Hepatocyte (in vitro differentiated cells): ENCODE measurements around the gene CARD9. TPM values are rescaled to one million over a fixed set of nuclear protein-coding genes. Genes with fewer than 3 reads are reported as not detected.

Experiments used
- DNase-seq: peaks from one replicate; pipeline ENCODE4 v3.0.0-alpha.2; 2016; ENCODE audit warnings: low spot score
- H2AFZ ChIP-seq: fragments of 200-600 bp; sonication (generic); 2 replicates; pipeline ENCODE4 v1.6.0; 2016; ENCODE audit warnings: antibody characterized with exemption, mild to moderate bottlenecking
- H3K27ac ChIP-seq: fragments of 200-600 bp; sonication (generic); 2 replicates; pipeline ENCODE4 v1.5.1; 2016; ENCODE audit warnings: mild to moderate bottlenecking
- H3K27me3 ChIP-seq: fragments of 200-600 bp; sonication (generic); 2 replicates; pipeline ENCODE4 v1.6.1; 2016
- H3K36me3 ChIP-seq: fragments of 200-600 bp; sonication (generic); replicated peaks from 2 replicates; pipeline ENCODE4 v1.5.1; 2016; ENCODE audit warnings: low read depth; ENCODE audit not compliant: insufficient read depth
- H3K4me1 ChIP-seq: fragments of 200-600 bp; sonication (generic); 2 replicates; pipeline ENCODE4 v1.5.1; 2016; ENCODE audit warnings: mild to moderate bottlenecking, moderate library complexity; ENCODE audit not compliant: insufficient read depth
- H3K4me2 ChIP-seq: fragments of 200-600 bp; sonication (generic); 2 replicates; pipeline ENCODE4 v1.6.0; 2016
- H3K4me3 ChIP-seq: fragments of 200-600 bp; sonication (generic); 2 replicates; pipeline ENCODE4 v1.5.1; 2016; ENCODE audit warnings: mild to moderate bottlenecking
- H3K79me2 ChIP-seq: fragments of 200-600 bp; sonication (generic); 2 replicates; pipeline ENCODE4 v1.6.0; 2017; ENCODE audit warnings: mild to moderate bottlenecking
- H3K9me2 ChIP-seq: fragments of 200-600 bp; sonication (generic); replicated peaks from 2 replicates; pipeline ENCODE4 v1.6.0; 2017; ENCODE audit warnings: mild to moderate bottlenecking; ENCODE audit not compliant: insufficient read depth
- H3K9me3 ChIP-seq: fragments of 200-600 bp; sonication (generic); 2 replicates; pipeline ENCODE4 v1.5.1; 2016; ENCODE audit warnings: low read depth, mild to moderate bottlenecking
- H4K20me1 ChIP-seq: fragments of 200-600 bp; sonication (generic); 2 replicates; pipeline ENCODE4 v1.6.0; 2016; ENCODE audit warnings: mild to moderate bottlenecking; ENCODE audit not compliant: insufficient read depth, poor library complexity, severe bottlenecking
- EZH2 ChIP-seq: fragments of 200-600 bp; sonication (generic); IDR thresholded peaks from 2 replicates; pipeline ENCODE4 v1.6.1; 2016; ENCODE audit warnings: antibody characterized with exemption, mild to moderate bottlenecking, borderline replicate concordance
- EZH2phosphoT487 ChIP-seq: fragments of 200-600 bp; sonication (generic); IDR thresholded peaks from one replicate; pipeline ENCODE4 v1.6.1; 2018; ENCODE audit warnings: antibody characterized with exemption, mild to moderate bottlenecking, low read depth, moderate library complexity; ENCODE audit not compliant: unreplicated experiment, severe bottlenecking
- WGBS: methylation state at CpG from one replicate; pipeline ENCODE4 v1.1.6; 2016; ENCODE audit warnings: low lambda C conversion rate; ENCODE audit errors: missing lambda C conversion rate; 5-methylcytosine and 5-hydroxymethylcytosine counted together
- polyA plus RNA-seq: library from polyadenylated mRNA; unstranded; fragments of >200 nt; fragmentation: Nextera tagmentation; extraction: Ambion mirVana; gene quantifications from 2 replicates; pipeline ENCODE4 v1.2.1, GENCODE V29; 2016
- total RNA-seq: library from RNA; depleted of rRNA; stranded (reverse); fragments of >200 nt; gene quantifications from 2 replicates; pipeline ENCODE4 v1.2.3, GENCODE V29; 2014
- TF ChIP-seq, protein P1 (sequence below): fragments of 200-600 bp; sonication (generic); IDR thresholded peaks from 2 replicates; pipeline ENCODE4 v1.5.1; 2016; ENCODE audit warnings: antibody characterized with exemption, mild to moderate bottlenecking; ENCODE audit not compliant: poor library complexity

Gene CARD9
- total and polyA plus RNA-seq, 2 experiments from 2014 or later: 0.80 to 1.5 TPM

DNA sequence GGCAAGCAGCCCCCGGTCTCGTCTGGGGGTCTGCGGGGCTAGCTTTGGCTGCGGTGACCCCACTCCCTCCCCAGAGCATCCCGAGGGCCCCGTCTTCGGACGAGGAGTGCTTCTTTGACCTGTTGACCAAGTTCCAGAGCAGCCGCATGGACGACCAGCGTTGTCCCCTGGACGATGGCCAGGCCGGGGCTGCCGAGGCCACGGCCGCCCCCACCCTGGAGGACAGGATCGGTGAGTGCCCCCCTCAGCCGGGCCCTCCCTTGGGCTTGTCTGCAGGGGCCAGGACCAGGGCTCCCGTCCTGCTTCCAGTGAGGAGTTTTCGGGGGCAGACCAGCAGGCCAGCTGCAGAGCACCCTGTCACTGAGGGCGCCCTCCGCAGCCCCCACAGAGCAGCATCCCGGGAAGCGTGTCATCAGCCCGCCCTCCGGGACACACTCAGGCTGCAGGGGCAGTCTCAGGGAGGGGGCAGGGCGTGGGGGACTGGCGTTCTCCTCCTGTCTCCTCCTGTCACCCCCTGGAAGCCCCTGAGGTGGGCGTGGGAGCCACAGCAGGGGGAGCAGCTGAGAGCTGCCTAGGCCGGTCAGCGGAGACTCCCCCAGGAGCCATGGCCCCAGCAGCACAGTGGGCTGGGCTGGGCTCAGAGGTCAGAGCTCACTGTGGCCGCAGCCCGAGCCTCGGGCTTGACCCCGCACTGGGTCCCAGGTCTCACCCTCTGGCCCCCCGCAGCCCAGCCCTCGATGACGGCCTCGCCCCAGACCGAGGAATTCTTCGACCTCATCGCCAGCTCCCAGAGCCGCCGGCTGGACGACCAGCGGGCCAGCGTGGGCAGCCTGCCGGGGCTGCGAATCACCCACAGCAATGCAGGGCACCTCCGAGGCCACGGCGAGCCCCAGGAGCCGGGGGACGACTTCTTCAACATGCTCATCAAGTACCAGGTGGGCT is 17.6 kb downstream of the CARD9 start:
- Histone ChIP-seq H3K27me3 (no peaks in the 10 kb centered on the region), H3K79me2 (no peaks in the 10 kb centered on the region), H3K9me3 (no peaks in the 10 kb centered on the region), H4K20me1 (no peaks in the 10 kb centered on the region), H2AFZ (no peak overlapping the region), H3K4me1 (peaks cover 14% of the 10 kb centered on the region), H3K4me2 (no peak overlapping the region), H3K4me3 (no peak overlapping the region), H3K36me3 (no peaks in the 10 kb centered on the region), H3K9me2 (no peaks in the 10 kb centered on the region), H3K27ac (no peak overlapping the region)
- 94% methylated on average over 43 of the region's 54 CpGs for WGBS
- no peak for DNase-seq
- TF ChIP-seq, protein P1, sequence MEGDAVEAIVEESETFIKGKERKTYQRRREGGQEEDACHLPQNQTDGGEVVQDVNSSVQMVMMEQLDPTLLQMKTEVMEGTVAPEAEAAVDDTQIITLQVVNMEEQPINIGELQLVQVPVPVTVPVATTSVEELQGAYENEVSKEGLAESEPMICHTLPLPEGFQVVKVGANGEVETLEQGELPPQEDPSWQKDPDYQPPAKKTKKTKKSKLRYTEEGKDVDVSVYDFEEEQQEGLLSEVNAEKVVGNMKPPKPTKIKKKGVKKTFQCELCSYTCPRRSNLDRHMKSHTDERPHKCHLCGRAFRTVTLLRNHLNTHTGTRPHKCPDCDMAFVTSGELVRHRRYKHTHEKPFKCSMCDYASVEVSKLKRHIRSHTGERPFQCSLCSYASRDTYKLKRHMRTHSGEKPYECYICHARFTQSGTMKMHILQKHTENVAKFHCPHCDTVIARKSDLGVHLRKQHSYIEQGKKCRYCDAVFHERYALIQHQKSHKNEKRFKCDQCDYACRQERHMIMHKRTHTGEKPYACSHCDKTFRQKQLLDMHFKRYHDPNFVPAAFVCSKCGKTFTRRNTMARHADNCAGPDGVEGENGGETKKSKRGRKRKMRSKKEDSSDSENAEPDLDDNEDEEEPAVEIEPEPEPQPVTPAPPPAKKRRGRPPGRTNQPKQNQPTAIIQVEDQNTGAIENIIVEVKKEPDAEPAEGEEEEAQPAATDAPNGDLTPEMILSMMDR: no peak
- TF ChIP-seq EZH2 (no peak), EZH2phosphoT487 (no peak)

DNA sequence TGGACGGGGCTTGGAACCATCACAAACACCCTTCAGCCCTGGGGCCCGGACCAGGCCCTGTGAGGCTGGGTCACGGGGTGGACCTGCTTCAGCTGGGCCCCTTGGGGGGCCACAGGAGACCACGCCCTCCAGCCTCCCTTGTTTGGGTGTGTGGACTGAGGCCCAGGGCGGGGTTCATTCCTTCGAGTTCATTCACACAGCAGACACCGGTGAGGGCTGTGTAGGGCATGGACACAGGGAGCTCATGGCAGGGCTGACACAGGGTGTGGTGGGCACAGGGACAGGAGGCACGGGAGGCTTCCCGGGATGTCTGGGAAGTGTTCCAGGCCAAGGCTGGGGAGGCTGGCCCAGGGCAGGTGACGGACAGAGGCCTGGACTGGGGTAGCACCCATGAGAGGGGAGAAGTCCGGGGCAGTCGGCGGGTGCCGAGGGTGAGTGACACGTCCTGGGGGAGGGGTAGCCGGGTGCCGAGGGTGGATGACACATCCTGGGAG is 18.8 kb downstream of the CARD9 start:
- Histone ChIP-seq H3K9me3 (no peaks in the 10 kb centered on the region), H3K4me1 (peaks cover 12% of the 10 kb centered on the region), H3K4me3 (no peak overlapping the region), H4K20me1 (no peaks in the 10 kb centered on the region), H3K9me2 (no peaks in the 10 kb centered on the region), H3K27me3 (no peaks in the 10 kb centered on the region), H3K4me2 (peak overlapping the region; percentile 43), H3K79me2 (no peaks in the 10 kb centered on the region), H2AFZ (no peak overlapping the region), H3K36me3 (no peaks in the 10 kb centered on the region), H3K27ac (peak overlapping the region; percentile 63)
- WGBS: 66% methylated on average over 13 of the region's 17 CpGs
- DNase-seq: peak; percentile 75
- TF ChIP-seq, protein P1: no peak
- TF ChIP-seq EZH2phosphoT487 (no peak), EZH2 (no peak)

DNA sequence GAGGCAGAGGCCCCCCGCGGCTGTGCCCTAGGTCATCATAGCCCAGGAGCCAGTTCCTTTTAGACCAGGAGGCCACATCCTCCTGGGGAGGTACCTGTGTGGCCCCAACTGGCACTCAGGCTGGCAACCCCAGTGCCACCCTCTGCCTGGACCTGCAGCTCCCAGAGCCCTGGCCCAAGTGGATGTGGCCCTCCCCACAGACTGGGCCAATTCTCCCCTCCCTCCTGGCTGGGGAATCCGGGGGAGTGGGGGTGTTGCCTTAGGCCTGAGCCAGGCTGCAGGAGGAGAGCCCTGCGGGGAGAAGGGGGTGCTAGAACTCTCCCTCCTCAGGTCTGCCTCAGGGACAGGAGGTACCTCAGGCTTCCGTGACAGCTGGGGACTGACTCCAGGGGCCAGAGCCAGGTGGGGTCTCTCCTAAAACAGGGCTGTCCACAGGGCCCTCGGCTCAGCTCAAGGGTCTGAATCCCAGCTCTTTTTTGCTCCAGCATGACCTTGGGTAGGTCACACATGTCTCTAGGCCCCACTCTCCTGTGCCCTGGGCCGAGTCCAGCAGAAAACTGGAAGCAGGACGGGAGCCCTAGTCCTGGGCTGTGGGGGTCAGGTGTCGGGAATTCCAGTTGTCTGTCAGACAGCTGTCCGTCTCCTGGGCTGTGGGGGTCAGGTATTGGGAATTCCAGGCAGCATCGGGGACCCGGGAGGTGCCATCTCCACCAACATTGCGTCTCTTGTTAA is 19.5 kb downstream of the CARD9 start:
- H3K36me3 ChIP-seq: no peaks in the 10 kb centered on the region

More for the DNA sequence above, 19.5 kb downstream of the CARD9 start:
- Histone ChIP-seq H3K4me2 (peak overlapping the region; percentile 43), H2AFZ (no peak overlapping the region), H3K4me1 (peaks cover 12% of the 10 kb centered on the region), H4K20me1 (no peaks in the 10 kb centered on the region), H3K27ac (peak overlapping the region; percentile 63), H3K27me3 (no peaks in the 10 kb centered on the region), H3K4me3 (no peak overlapping the region), H3K79me2 (no peaks in the 10 kb centered on the region), H3K9me3 (no peaks in the 10 kb centered on the region), H3K9me2 (no peaks in the 10 kb centered on the region)
- DNase-seq: no peak
- no peak for TF ChIP-seq EZH2phosphoT487
- WGBS: 88% methylated on average over 13 of the region's 13 CpGs
